Cardiac muscle cell (in vitro differentiated cells and primary cell): ENCODE measurements around the gene ZCCHC9. TPM values are rescaled to one million over a fixed set of nuclear protein-coding genes. Genes with fewer than 3 reads are reported as not detected.

Source experiments
- DNase-seq, 2 donors: peaks; one replicate each; pipeline versions ENCODE4 v3.0.0 to v3.0.0-alpha.2; 2010 to 2017; ENCODE audit warnings: low read depth in 1 of 2, low spot score in 1 of 2
- H3K27ac ChIP-seq: fragments of 200-600 bp; sonication (generic); 2 replicates; pipeline ENCODE4 v1.5.1; 2016
- H3K27me3 ChIP-seq: fragments of 200-600 bp; sonication (generic); 2 replicates; pipeline ENCODE4 v1.6.0; 2016; ENCODE audit warnings: control low read depth
- H3K36me3 ChIP-seq: fragments of 200-600 bp; sonication (generic); 2 replicates; pipeline ENCODE4 v1.5.1; 2016; ENCODE audit warnings: control low read depth
- H3K4me1 ChIP-seq: fragments of 200-600 bp; sonication (generic); 2 replicates; pipeline ENCODE4 v1.8.1; 2017; ENCODE audit warnings: low read depth, mild to moderate bottlenecking, mixed run types
- H3K4me3 ChIP-seq: fragments of 200-600 bp; sonication (generic); 2 replicates; pipeline ENCODE4 v1.5.1; 2016; ENCODE audit warnings: mild to moderate bottlenecking
- H3K9me3 ChIP-seq: fragments of 200-600 bp; sonication (generic); 2 replicates; pipeline ENCODE4 v1.5.1; 2017; ENCODE audit warnings: low read depth, mild to moderate bottlenecking, control low read depth
- polyA plus RNA-seq: library from polyadenylated mRNA; unstranded; fragments of >200 nt; fragmentation: Nextera tagmentation; extraction: Ambion mirVana; gene quantifications from 2 replicates; pipeline ENCODE4 v1.2.1, GENCODE V29; 2016
- total RNA-seq: library from RNA; depleted of rRNA; stranded (reverse); fragments of >200 nt; gene quantifications from 2 replicates; pipeline ENCODE4 v1.2.3, GENCODE V29; 2016
- TF ChIP-seq, protein P1 (sequence below): IDR thresholded peaks from 2 replicates; pipeline ENCODE4 v1.5.1; 2012; ENCODE audit warnings: low read depth, mild to moderate bottlenecking, low read length

The ZCCHC9 gene
- total and polyA plus RNA-seq, 2 experiments from 2014 or later, result 18.6 to 18.7 TPM

DNA sequence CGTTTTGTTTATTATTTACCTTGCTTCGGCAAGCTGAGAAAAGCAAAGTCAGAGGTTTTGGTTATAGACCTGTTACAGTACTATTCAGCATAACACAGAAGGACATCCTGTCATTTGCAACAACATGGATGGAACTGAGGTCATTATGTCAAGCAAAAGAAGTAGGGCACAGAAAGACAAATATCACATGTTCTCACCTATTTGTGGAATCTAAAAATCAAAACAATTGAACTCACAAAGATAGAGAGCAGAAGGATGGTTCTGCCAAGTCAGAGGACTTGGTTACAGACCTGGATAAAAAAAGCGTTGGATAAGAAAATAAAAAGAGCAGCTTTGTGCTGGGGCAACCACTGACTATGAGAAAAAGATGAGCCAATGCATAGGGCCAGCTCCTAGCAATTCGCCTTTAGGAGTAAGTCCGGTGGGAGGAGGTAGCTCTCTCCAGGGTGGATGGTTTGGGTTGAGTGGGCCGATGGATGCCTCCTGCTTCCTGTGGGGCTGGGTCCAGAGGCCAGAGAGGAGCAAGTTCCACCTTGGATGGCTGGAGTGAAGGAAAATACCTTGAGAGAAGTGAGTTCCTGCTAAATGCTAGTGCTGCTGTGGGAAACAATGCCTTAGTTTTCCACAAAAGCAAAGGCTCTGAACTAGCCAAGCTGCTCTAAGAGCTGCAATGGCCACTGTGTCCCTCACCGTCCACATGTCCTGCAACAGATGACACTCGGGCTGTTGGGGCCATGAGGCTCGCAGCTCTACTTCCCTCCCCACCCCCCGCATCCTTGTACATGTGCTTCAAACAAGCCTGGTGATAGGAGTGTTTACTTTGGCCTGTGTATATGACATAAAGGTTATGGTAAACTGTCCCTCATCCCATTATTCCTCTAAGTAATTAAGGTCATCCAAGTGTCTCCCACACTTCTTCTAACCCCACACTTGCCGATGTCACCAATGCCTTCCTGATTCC lies 54.2 kb downstream of the ZCCHC9 start:
- Histone ChIP-seq H3K27ac (no peak overlapping the region), H3K4me1 (no peaks in the 10 kb centered on the region), H3K4me3 (no peak overlapping the region), H3K27me3 (no peaks in the 10 kb centered on the region), H3K9me3 (no peaks in the 10 kb centered on the region), H3K36me3 (no peaks in the 10 kb centered on the region)
- DNase-seq, result no peak
- TF ChIP-seq, protein P1, sequence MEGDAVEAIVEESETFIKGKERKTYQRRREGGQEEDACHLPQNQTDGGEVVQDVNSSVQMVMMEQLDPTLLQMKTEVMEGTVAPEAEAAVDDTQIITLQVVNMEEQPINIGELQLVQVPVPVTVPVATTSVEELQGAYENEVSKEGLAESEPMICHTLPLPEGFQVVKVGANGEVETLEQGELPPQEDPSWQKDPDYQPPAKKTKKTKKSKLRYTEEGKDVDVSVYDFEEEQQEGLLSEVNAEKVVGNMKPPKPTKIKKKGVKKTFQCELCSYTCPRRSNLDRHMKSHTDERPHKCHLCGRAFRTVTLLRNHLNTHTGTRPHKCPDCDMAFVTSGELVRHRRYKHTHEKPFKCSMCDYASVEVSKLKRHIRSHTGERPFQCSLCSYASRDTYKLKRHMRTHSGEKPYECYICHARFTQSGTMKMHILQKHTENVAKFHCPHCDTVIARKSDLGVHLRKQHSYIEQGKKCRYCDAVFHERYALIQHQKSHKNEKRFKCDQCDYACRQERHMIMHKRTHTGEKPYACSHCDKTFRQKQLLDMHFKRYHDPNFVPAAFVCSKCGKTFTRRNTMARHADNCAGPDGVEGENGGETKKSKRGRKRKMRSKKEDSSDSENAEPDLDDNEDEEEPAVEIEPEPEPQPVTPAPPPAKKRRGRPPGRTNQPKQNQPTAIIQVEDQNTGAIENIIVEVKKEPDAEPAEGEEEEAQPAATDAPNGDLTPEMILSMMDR, result no peak

DNA sequence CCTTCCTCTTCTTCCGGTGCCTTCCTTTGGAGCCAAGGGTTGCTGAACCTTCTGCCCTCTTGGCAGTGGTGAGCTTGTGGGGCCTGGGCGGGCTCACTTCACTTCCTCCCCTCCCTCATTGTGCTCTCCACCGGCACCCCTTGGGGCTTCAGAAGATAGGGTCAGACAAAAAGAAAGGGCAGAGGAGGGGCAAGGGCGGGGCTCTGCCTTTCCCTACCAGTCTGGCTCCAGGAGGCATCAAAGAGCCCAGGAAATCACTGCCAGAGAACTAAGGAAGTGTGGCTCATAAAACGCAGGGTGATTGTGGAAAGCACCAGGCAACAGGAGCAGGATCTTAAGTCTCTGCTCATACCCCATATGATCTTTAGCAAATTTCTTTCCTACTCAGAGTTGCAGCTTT lies 57.7 kb downstream of the ZCCHC9 start:
- Histone ChIP-seq H3K4me1 (no peaks in the 10 kb centered on the region), H3K27ac (no peak overlapping the region), H3K27me3 (no peaks in the 10 kb centered on the region), H3K9me3 (no peaks in the 10 kb centered on the region), H3K4me3 (no peak overlapping the region), H3K36me3 (no peaks in the 10 kb centered on the region)
- DNase-seq, result no peak
- TF ChIP-seq, protein P1, result no peak

DNA sequence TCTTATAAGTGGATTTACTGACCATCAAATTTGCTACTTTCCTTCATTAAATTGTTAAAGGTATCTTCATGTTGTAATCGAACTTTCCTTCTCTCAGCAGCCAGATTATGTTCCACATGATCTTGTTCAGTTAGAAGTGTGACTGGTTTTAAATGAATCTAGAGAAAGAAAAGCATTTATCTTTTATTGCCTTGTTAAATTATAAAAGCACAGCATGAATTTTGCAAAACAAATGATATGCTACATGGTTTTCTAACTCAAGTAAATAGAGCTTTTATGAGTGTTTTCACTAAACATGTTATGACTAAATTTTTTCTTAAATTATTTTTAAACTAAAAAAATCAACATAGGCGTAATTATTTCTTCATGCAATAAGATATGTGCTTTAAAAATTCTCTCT lies 58.5 kb downstream of the ZCCHC9 start:
- H3K36me3 ChIP-seq, result no peaks in the 10 kb centered on the region
- no peaks in the 10 kb centered on the region for H3K27me3 ChIP-seq
- TF ChIP-seq, protein P1, result no peak
- H3K27ac ChIP-seq, result no peak overlapping the region
- no peak for DNase-seq
- H3K9me3 ChIP-seq, result no peaks in the 10 kb centered on the region
- no peaks in the 10 kb centered on the region for H3K4me1 ChIP-seq
- no peak overlapping the region for H3K4me3 ChIP-seq

DNA sequence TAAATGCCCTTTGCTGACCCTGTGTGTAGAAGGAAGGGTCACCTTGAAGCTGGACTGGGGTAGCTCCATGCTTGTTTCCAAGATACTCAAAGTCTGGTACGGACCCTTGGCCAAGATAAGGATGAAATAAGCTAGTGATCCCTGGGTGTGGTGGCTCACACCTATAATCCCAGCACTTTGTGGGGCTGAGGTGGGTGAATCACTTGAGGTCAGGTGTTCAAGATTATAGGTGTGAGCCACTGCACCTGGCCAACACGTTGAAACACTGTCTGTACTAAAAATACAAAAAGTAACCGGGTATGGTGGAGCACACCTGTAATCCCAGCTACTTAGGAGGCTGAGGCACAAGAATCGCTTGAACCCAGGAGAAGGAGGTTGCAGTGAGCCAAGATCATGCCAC lies 59.3 kb downstream of the ZCCHC9 start:
- Histone ChIP-seq H3K27ac (no peak overlapping the region), H3K4me3 (no peak overlapping the region), H3K36me3 (no peaks in the 10 kb centered on the region), H3K9me3 (no peaks in the 10 kb centered on the region), H3K27me3 (no peaks in the 10 kb centered on the region), H3K4me1 (no peaks in the 10 kb centered on the region)
- TF ChIP-seq, protein P1, result no peak
- no peak for DNase-seq

DNA sequence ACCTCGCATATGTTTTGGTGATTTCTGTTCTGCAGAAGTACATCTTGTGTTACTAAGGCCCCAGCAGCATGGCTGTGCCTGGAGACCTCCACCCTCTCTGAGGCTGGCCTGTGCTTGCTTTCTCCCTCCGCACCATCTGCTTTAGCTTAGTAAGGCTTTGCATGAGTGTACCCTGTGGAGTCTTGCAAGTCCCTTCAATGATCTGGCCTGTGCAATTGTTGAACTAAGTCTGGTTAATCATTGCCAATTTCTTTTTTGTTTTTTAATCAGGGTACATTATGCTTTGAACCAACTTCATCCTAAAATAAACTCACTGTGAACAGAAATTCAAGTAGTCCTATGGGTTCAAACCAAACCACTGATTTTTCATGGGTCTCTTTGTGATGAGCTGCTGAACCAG lies 60.2 kb downstream of the ZCCHC9 start:
- H3K27ac ChIP-seq, result no peak overlapping the region
- H3K4me3 ChIP-seq, result no peak overlapping the region
- H3K36me3 ChIP-seq, result no peaks in the 10 kb centered on the region
- TF ChIP-seq, protein P1, result no peak
- no peaks in the 10 kb centered on the region for H3K4me1 ChIP-seq
- no peaks in the 10 kb centered on the region for H3K9me3 ChIP-seq
- DNase-seq, result no peak
- no peaks in the 10 kb centered on the region for H3K27me3 ChIP-seq

Other genes with a start within 250 kb of the ZCCHC9 start
- 37.1 and 83.5 TPM in 2 replicates for gene CKMT2, start 68.3 kb upstream of the ZCCHC9 start, total RNA-seq
- gene CKMT2, start 68.3 kb upstream of the ZCCHC9 start, polyA plus RNA-seq, result 25.8 and 62.6 TPM in 2 replicates
- gene ACOT12, start 92.5 kb downstream of the ZCCHC9 start, total RNA-seq, result not detected in 2 replicates
- gene ACOT12, start 92.5 kb downstream of the ZCCHC9 start, polyA plus RNA-seq, result not detected in 2 replicates